ENCODE measurements around the gene ADO. TPM values are rescaled to one million over a fixed set of nuclear protein-coding genes. Genes with fewer than 3 reads are reported as not detected.
A peak's percentile ranks its signal among the peaks of the same experiment; 100 is the strongest.

ADO gene
- total RNA-seq: 25.5 and 29.0 TPM in 2 replicates

GRCh38 chr10:62804356-62805230 is at the start of gene ADO:
TSS of gene ADO (plus strand) at chr10:62804720. CDS start at chr10:62805060, 340 bp downstream.
- TF ChIP-seq CTCF (IDR thresholded peaks at IDR 0.05; ENCODE audit: insufficient read depth, low read depth, low read length): no peak
- H3K4me3 ChIP-seq (ENCODE audit: low read depth, low read length): peak within 1 kb of the TSS; percentile 89
- peak; percentile 91 for DNase-seq (ENCODE audit: low read depth)

GRCh38 chr10:62754963-62755362 is 49.6 kb upstream of the ADO start:
- no peak overlapping the region for H3K4me3 ChIP-seq (ENCODE audit: low read depth, low read length)
- TF ChIP-seq CTCF (IDR thresholded peaks at IDR 0.05; ENCODE audit: insufficient read depth, low read depth, low read length): no peak
- DNase-seq (ENCODE audit: low read depth): no peak

GRCh38 chr10:62755662-62756653 is 48.6 kb upstream of the ADO start:
- no peak for TF ChIP-seq CTCF (IDR thresholded peaks at IDR 0.05; ENCODE audit: insufficient read depth, low read depth, low read length)
- no peak for DNase-seq (ENCODE audit: low read depth)

GRCh38 chr10:62759599-62760175 is 44.8 kb upstream of the ADO start:
- no peak for DNase-seq (ENCODE audit: low read depth)
- TF ChIP-seq CTCF (IDR thresholded peaks at IDR 0.05; ENCODE audit: insufficient read depth, low read depth, low read length): no peak

More at GRCh38 chr10:62755662-62756653, 48.6 kb upstream of the ADO start:
- H3K4me3 ChIP-seq (ENCODE audit: low read depth, low read length): no peak overlapping the region

GRCh38 chr10:62760401-62760800 is 44.1 kb upstream of the ADO start:
- DNase-seq (ENCODE audit: low read depth): no peak
- H3K4me3 ChIP-seq (ENCODE audit: low read depth, low read length): no peak overlapping the region
- TF ChIP-seq CTCF (IDR thresholded peaks at IDR 0.05; ENCODE audit: insufficient read depth, low read depth, low read length): no peak

More at GRCh38 chr10:62759599-62760175, 44.8 kb upstream of the ADO start:
- no peak overlapping the region for H3K4me3 ChIP-seq (ENCODE audit: low read depth, low read length)

GRCh38 chr10:62761115-62761514 is 43.4 kb upstream of the ADO start:
- H3K4me3 ChIP-seq (ENCODE audit: low read depth, low read length): no peak overlapping the region
- DNase-seq (ENCODE audit: low read depth): no peak
- TF ChIP-seq CTCF (IDR thresholded peaks at IDR 0.05; ENCODE audit: insufficient read depth, low read depth, low read length): no peak

All from fibroblast of villous mesenchyme (primary cell).